SH-SY5Y (cell line): ENCODE data around the gene TARS2.

ENCODE experiments used
- GATA2 ChIP-seq: IDR thresholded peaks from 2 replicates; pipeline ENCODE4 v1.6.1; 2011; ENCODE audit warnings: mild to moderate bottlenecking, low read depth, low read length
- GATA3 ChIP-seq: IDR thresholded peaks from 2 replicates; pipeline ENCODE4 v1.6.1; 2011; ENCODE audit warnings: low read depth, mild to moderate bottlenecking, low read length, moderate library complexity

GRCh38 chr1:150548632-150549495 is 61.6 kb downstream of the TARS2 start, which contains the start of gene ADAMTSL4:
- no peak for TF ChIP-seq GATA2
- TF ChIP-seq GATA3, result no peak
